Stimulated activated CD4-positive, alpha-beta T cell treated with anti-CD3 and anti-CD28 coated beads, Interleukin-1b, Interleukin-23, amount 100 ng/mL, for 24 hours (primary cell): ENCODE data around the gene TBX10.
A peak's percentile ranks its signal among the peaks of the same experiment; 100 is the strongest.
"Not testable (repeated sequence)": the region's sequence is repeated elsewhere in the genome, so short reads cannot be mapped to it uniquely, and the experiment has no call there.

Source experiments
- DNase-seq, 4 experiments: peaks; one replicate each; pipeline ENCODE4 v3.0.0-alpha.2; 2020; ENCODE audit warnings: low read depth in 4 of 4, low spot score in 1 of 4

Gene TBX10

GRCh38 chr11:67646535-67647336 is 7.2 kb upstream of the TBX10 start:
- no peak for DNase-seq

GRCh38 chr11:67645521-67646461 is 6.2 kb upstream of the TBX10 start:
- no peak for DNase-seq

- no peak for DNase-seq
Measured at GRCh38 chr11:67644472-67645418, 5.2 kb upstream of the TBX10 start.

- no peak for DNase-seq
Measured at GRCh38 chr11:67644042-67644441, 4.5 kb upstream of the TBX10 start.

- no peak for DNase-seq
Measured at GRCh38 chr11:67642173-67643120, 2.9 kb upstream of the TBX10 start.

GRCh38 chr11:67641338-67642172 is 2.0 kb upstream of the TBX10 start:
- DNase-seq = no peak

GRCh38 chr11:67640758-67641337 is 1.3 kb upstream of the TBX10 start:
- no peak for DNase-seq

- DNase-seq = peak in 2 of 4 experiments; percentile 38 to 43
Measured at GRCh38 chr11:67640021-67640757, 626 bp upstream of the TBX10 start.

- DNase-seq = no peak
Measured at GRCh38 chr11:67638535-67639437, 777 bp downstream of the TBX10 start.

- not testable (repeated sequence) for DNase-seq
Measured at GRCh38 chr11:67637441-67637840, 2.1 kb downstream of the TBX10 start.

- DNase-seq = no peak
Measured at GRCh38 chr11:67636962-67637361, 2.6 kb downstream of the TBX10 start.

- DNase-seq = no peak
Measured at GRCh38 chr11:67635231-67635521, 4.4 kb downstream of the TBX10 start.

GRCh38 chr11:67634366-67635230 is 5.0 kb downstream of the TBX10 start:
- no peak for DNase-seq

GRCh38 chr11:67633758-67634365 is 5.7 kb downstream of the TBX10 start:
- no peak for DNase-seq

- DNase-seq = no peak
Measured at GRCh38 chr11:67632982-67633755, 6.4 kb downstream of the TBX10 start.
